HCEC 1CT (cell line): Measurements from ENCODE around the gene SS18.

Experiments
- DNase-seq: peaks from one replicate; pipeline ENCODE4 v3.0.0-alpha.2; 2017

SS18 gene

GRCh38 chr18:25990473-25990872, 99.9 kb downstream of the SS18 start:
- DNase-seq = no peak

- no peak for DNase-seq
Observed at GRCh38 chr18:25985707-25986394, 104.6 kb downstream of the SS18 start.

GRCh38 chr18:25983730-25984129, 106.7 kb downstream of the SS18 start:
- no peak for DNase-seq

GRCh38 chr18:25982961-25983360, 107.5 kb downstream of the SS18 start:
- no peak for DNase-seq

GRCh38 chr18:25982153-25982552, 108.3 kb downstream of the SS18 start:
- DNase-seq = no peak

GRCh38 chr18:25979369-25980040, 110.9 kb downstream of the SS18 start:
- no peak for DNase-seq

- no peak for DNase-seq
Observed at GRCh38 chr18:25976554-25976953, 113.9 kb downstream of the SS18 start.

GRCh38 chr18:25974630-25975077, 115.8 kb downstream of the SS18 start:
- DNase-seq = no peak
